Activated CD8-positive, alpha-beta memory T cell treated with anti-CD3 and anti-CD28 coated beads for 1 hour (primary cell): ENCODE measurements around the gene CD300LG.
A peak's percentile ranks its signal among the peaks of the same experiment; 100 is the strongest.
"Not testable (repeated sequence)": the region's sequence is repeated elsewhere in the genome, so short reads cannot be mapped to it uniquely, and the experiment has no call there.

Source experiments
- DNase-seq, 2 donors: peaks; one replicate each; pipeline ENCODE4 v3.0.0-alpha.2; 2020; ENCODE audit warnings: low read depth in 1 of 2; ENCODE audit errors: extremely low read depth in 1 of 2

CD300LG gene

GRCh38 chr17:43877451-43878155 lies 30.6 kb downstream of the CD300LG start:
- no peak for DNase-seq

GRCh38 chr17:43878260-43879175 lies 31.5 kb downstream of the CD300LG start:
- DNase-seq = peak in 1 of 2 donors; percentile 58

GRCh38 chr17:43879723-43880419 lies 32.9 kb downstream of the CD300LG start:
- no peak for DNase-seq

- no peak for DNase-seq
These were observed 33.5 kb downstream of the CD300LG start for GRCh38 chr17:43880420-43880991.

- no peak for DNase-seq
These were observed 34.2 kb downstream of the CD300LG start for GRCh38 chr17:43881181-43881580.

GRCh38 chr17:43881758-43882505 lies 35.0 kb downstream of the CD300LG start:
- no peak for DNase-seq

- DNase-seq = no peak
These were observed 35.9 kb downstream of the CD300LG start for GRCh38 chr17:43882761-43883415.

- no peak for DNase-seq
These were observed 41.6 kb downstream of the CD300LG start for GRCh38 chr17:43888548-43888947.

- no peak for DNase-seq
These were observed 43.3 kb downstream of the CD300LG start for GRCh38 chr17:43890240-43890639.

GRCh38 chr17:43891851-43892646 lies 45.1 kb downstream of the CD300LG start:
- DNase-seq = no peak

- DNase-seq = no peak
These were observed 45.6 kb downstream of the CD300LG start for GRCh38 chr17:43892647-43892952.

- DNase-seq = not testable (repeated sequence)
These were observed 47.5 kb downstream of the CD300LG start for GRCh38 chr17:43894494-43894893.

GRCh38 chr17:43897831-43898230 lies 50.9 kb downstream of the CD300LG start:
- DNase-seq = no peak

- DNase-seq = no peak
These were observed 51.5 kb downstream of the CD300LG start for GRCh38 chr17:43898446-43898845.

- DNase-seq = peak; percentile 62 to 67
These were observed 53.3 kb downstream of the CD300LG start for GRCh38 chr17:43900183-43900857.

GRCh38 chr17:43900858-43901754 lies 54.1 kb downstream of the CD300LG start:
- DNase-seq = no peak

- DNase-seq = no peak
These were observed 55.0 kb downstream of the CD300LG start for GRCh38 chr17:43901861-43902589.
